HG02798 (cell line): Measurements from ENCODE around the gene USP49.
"Not testable (repeated sequence)": the region's sequence is repeated elsewhere in the genome, so short reads cannot be mapped to it uniquely, and the experiment has no call there.

ENCODE experiments used
- ATAC-seq: cut with Tn5 transposase; IDR thresholded peaks from one replicate; pipeline ENCODE4 v1.9.1; 2021; ENCODE audit warnings: mild to moderate bottlenecking; ENCODE audit not compliant: unreplicated experiment, poor library complexity

USP49 gene

DNA sequence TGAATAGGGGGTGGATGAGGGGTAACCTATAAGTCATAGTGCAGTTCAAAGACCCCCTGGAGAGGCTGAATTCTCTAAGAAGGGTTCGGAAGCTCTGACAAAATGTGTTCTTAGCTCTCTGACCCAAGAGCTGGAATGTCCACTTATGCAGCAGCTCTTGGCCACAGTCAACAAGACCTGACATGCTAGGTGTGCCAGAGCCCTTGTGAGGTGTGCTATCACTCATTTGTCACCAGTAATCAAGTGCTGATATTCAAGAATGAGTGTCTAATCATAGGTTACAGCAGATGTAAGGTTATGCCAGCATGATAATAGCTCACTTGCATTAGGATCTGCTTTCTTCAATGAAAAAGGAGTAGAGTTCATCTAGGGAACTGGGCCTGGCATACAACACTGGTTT lies 79.6 kb downstream of the USP49 start:
- no peak for ATAC-seq

- ATAC-seq, result no peak
Measured at GRCh38 chr6:41814629-41815028, 80.5 kb downstream of the USP49 start.

- ATAC-seq, result no peak
Measured at GRCh38 chr6:41813956-41814355, 81.2 kb downstream of the USP49 start.

- no peak for ATAC-seq
Measured at GRCh38 chr6:41813469-41813868, 81.7 kb downstream of the USP49 start.

DNA sequence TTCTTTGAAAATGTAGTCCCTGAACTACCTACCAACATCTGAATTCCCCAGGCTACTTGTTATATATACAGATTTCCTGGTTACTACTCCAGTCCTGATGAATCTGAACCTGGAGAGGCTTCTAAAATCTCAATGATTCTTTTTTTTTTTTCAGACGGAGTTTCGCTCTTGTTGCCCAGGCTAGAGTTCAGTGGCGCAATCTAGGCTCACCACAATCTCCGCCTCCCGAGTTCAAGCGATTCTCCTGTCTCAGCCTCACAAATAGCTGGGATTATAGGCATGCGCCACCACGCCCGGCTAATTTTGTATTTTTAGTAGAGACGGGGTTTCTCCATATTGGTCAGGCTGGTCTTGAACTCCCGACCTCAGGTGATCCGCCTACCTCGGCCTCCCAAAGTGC lies 83.2 kb downstream of the USP49 start:
- not testable (repeated sequence) for ATAC-seq

DNA sequence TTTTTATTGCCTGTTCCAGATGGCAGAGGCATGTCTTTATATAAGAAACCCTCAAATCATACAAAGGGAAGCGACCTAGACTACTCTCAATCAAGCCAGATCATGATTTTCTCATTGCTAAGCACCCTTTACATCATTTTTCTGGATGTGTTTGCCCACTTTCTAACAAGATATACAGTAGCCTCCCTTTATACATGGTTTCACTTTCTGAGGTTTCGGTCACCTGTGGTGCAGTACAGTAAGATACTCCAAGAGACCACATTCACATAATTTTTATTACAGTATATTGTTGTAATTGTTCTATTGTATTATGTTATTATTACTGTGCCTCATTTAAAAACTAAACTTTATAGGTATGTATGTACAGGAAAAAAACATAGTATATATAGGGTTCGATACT lies 84.1 kb downstream of the USP49 start:
- ATAC-seq, result no peak

GRCh38 chr6:41805830-41806774 lies 89.1 kb downstream of the USP49 start:
- ATAC-seq, result no peak

GRCh38 chr6:41801380-41801779 lies 93.8 kb downstream of the USP49 start:
- ATAC-seq, result no peak

- ATAC-seq, result no peak
Measured at GRCh38 chr6:41799559-41799911, 95.6 kb downstream of the USP49 start.

DNA sequence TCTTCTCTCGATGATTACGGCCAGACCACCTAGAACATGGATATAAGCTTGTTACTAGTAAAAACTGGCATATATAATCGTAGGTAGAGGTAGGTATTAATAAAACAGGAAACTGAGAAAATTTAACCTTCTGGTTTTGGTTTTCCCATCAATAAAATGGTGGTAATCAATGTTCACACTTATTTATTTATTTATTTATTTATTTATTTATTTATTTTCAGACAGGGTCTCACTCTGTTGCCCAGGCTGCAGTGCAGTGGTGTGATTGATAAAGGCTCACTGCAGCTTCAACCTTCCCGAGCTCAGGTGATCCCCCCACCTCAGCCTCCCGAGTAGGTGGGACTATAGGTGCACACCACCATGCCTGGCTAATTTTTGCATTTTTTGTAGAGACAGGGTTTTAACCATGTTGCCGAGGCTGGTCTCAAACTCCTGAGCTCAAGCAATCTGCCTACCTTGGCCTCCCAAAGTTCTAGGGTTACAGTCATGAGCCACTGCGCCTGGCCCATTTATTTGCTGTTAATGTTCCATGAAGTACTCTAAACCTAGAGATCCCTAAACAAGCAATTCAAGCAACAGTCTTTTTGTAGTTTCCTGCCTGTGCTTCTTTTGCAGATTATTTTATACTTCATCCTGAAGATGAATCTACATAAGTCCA lies 96.1 kb downstream of the USP49 start:
- no peak for ATAC-seq

DNA sequence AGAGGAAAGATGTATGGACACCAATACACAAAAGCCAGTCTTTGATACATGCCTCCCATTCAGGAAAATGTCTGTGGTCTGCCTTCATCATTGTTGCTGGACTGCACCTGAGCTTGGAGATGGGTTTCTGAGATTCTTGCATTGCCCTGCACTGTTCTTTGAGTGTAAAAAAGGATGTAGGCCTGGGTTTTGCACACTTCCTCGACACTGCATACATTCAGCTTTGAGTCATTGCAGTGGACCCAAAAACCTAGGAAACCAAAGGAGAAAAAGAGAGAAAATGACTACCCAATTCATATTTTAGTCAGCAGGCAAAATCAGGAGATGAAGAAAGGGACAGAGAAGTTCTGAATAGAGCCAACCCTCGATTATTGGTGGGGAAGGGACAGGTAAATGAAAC lies 98.7 kb downstream of the USP49 start:
- no peak for ATAC-seq

DNA sequence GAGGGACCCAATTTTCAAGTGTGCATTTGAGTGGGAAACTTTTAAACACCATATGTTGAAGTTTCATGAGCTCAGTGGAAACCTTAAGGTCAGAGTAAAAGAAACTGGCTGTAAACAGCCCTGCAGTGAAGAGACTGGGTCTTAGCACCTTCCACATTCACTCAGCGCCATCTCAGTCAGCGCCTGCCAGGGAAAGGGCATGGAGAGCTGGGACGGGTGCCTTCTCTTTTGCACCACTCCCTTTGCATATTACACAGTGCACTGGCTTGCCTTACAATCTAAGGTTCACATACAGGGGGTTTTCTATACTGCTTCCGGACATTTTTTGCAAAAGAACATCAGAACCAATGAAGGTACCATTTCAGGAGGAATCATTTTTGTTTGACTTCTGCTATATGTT lies 103.2 kb downstream of the USP49 start:
- ATAC-seq, result no peak

DNA sequence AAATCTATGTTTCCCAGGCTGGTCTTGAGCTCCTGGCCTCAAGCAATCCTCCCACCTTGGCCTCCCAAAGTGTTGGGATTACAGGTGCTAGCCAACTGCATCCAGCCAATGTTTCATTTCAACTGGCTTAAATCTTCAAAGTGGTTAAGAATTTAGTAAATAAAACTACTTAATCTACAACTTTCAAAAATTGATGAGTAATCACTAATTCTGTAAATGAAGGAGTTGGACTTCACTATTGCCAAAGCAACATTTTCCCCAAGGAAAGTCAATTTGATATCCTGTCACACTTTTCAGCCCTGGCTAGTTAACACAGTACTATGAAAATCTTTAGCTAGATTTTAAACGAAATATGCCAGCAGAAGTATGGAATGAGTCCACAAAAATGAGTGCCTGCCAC lies 103.9 kb downstream of the USP49 start:
- no peak for ATAC-seq

GRCh38 chr6:41790045-41790444 lies 105.1 kb downstream of the USP49 start:
- ATAC-seq, result no peak

- ATAC-seq, result no peak
Measured at GRCh38 chr6:41789390-41789724, 105.8 kb downstream of the USP49 start.

- ATAC-seq, result peak; percentile 86
Measured at GRCh38 chr6:41787219-41787917, 107.8 kb downstream of the USP49 start, which contains the start of gene TOMM6. Gene TOMM6, plus strand, starts transcription at chr6:41787694. Its CDS starts 4 bp downstream, at chr6:41787698.

DNA sequence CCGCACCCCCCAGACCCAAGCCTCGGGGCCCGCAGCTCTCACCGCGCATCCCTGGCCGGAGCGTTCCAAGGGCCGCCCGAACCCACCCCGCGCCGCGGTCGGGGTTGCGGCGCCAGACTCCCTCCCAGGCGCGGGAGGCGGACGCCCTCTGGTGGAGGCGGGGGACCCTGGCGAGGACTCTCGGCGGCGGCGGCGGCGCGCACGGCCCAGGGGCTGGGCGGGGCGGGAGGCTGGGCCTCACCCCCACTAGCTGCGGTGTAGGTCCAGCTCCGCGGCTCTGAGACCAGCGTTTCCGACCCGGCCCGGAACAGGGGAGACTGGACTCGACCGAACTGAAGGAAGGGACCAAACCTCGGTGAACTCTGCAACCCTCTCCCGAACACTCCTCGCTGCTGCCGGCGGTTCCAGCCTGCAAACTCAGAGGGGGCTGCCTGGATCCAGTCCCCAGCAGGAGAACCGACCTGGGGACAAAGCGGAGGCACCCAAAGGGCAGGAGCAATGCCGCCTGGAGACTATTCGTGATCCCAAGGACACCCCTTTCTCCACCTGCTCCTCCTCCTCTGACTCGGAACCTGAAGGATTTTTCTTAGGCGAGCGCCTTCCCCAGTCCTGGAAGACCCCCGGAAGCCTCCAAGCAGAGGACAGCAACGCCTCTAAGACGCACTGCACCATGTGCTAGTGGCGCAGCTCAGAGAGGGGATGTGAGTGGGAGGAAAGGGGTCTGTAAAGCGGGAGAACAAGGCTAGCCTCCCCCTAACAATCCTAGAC lies 108.5 kb downstream of the USP49 start:
- ATAC-seq, result peak; percentile 72

DNA sequence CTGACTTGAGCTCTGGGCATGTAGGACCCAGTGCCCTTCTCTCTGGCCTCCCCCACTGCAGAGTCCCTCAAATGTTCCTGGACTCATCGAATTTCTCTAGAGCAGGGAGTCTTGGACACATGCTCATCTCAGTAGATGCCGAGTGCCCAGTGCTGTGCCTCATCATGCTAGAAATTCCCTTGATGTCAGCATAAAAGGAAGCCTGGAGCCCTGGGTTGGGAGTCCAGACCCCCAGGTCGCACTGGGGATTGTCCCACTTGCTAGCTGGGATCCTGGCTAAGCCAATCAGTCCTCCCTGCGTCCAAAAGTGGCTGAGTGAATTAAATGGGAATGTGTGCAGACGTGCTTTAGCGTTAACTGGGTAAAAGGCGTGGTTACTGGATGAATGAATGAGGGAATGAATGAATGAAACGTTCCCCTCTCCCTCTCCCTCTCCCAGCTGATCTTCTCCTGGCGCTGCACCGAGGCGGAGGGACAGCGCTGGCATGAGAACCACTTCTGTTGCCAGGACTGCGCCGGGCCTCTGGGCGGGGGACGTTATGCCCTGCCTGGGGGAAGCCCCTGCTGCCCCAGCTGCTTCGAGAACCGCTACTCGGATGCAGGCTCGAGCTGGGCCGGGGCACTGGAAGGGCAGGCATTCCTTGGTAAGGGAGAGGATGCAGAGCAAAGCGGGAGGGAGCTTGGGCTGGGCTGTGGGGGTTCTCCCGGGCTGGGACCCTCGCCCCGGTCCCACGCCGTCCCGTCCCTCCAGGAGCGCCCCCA lies 109.3 kb downstream of the USP49 start:
- ATAC-seq, result no peak

- no peak for ATAC-seq
Measured at GRCh38 chr6:41785254-41785653, 109.9 kb downstream of the USP49 start.
